Keratinocyte (primary cell): ENCODE data around the gene MALSU1.

Experiments used
- EZH2 ChIP-seq: IDR thresholded peaks from one replicate; pipeline ENCODE4 v1.6.1; 2012; ENCODE audit warnings: inconsistent platforms, mild to moderate bottlenecking, low read length, moderate library complexity
- TF ChIP-seq, protein P1 (sequence below), 3 experiments: IDR thresholded peaks in 1 of 3; conservative IDR thresholded peaks in 1 of 3; optimal IDR thresholded peaks in 1 of 3; 2 replicates in 2 of 3; 3 replicates in 1 of 3; pipeline versions ENCODE3 to v1.5.1; 2011; ENCODE audit warnings: low read length in 3 of 3, mild to moderate bottlenecking in 3 of 3, moderate library complexity in 2 of 3, control low read depth in 1 of 3, inconsistent platforms in 1 of 3; ENCODE audit not compliant: insufficient read depth in 2 of 3; ENCODE audit errors: extremely low read depth in 1 of 3

DNA sequence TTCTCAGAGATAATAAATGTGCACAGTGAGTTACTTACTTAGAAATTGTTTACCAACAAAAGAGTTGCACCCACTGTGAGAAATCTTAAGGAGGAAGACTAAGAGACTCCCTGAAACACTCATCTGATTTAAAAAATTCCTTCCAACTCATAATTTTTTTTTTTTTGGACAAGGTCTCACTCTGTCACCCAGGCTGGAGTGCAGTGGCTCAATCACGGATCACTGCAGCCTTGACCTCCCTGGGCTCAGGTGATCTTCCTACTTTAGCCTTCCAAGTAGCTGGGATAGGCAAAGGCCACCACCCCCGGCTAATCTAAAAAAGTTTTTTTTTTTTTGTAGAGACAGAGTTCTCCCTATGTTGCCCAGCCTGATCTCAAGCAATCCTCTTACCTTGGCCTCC is 36.0 kb downstream of the MALSU1 start:
- TF ChIP-seq, protein P1, sequence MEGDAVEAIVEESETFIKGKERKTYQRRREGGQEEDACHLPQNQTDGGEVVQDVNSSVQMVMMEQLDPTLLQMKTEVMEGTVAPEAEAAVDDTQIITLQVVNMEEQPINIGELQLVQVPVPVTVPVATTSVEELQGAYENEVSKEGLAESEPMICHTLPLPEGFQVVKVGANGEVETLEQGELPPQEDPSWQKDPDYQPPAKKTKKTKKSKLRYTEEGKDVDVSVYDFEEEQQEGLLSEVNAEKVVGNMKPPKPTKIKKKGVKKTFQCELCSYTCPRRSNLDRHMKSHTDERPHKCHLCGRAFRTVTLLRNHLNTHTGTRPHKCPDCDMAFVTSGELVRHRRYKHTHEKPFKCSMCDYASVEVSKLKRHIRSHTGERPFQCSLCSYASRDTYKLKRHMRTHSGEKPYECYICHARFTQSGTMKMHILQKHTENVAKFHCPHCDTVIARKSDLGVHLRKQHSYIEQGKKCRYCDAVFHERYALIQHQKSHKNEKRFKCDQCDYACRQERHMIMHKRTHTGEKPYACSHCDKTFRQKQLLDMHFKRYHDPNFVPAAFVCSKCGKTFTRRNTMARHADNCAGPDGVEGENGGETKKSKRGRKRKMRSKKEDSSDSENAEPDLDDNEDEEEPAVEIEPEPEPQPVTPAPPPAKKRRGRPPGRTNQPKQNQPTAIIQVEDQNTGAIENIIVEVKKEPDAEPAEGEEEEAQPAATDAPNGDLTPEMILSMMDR (optimal IDR thresholded peaks at IDR 0.05 in 1 of 3, IDR thresholded peaks at IDR 0.05 in 1 of 3, conservative IDR thresholded peaks at IDR 0.05 in 1 of 3; ENCODE audit: extremely low read depth in 1 of 3, insufficient read depth in 2 of 3, low read length in 3 of 3), result no peak
- no peak for TF ChIP-seq EZH2
